Measurements from ENCODE around the gene RLBP1.

- TF ChIP-seq CTCF (IDR thresholded peaks at IDR 0.05) (no peak), POLR2A (IDR thresholded peaks at IDR 0.05) (no peak)
Observed at GRCh38 chr15:89186803-89187202, 34.6 kb downstream of the RLBP1 start.
